Upper lobe of left lung (tissue), 4 donors: ENCODE measurements around the gene OR2T29.
"Not testable (repeated sequence)": the region's sequence is repeated elsewhere in the genome, so short reads cannot be mapped to it uniquely, and the experiment has no call there.

Experiments used
- CTCF ChIP-seq, 6 experiments: fragments of 450-650 bp in 4 of 6; fragments of 200-600 bp in 2 of 6; sonication (generic) in 2 of 6; IDR thresholded peaks; one replicate each; pipeline ENCODE4 v1.5.1; 2016 to 2019; ENCODE audit warnings: antibody characterized with exemption in 6 of 6
- POLR2A ChIP-seq, 4 donors: fragments of 450-650 bp; IDR thresholded peaks; one replicate each; pipeline ENCODE4 v1.5.1; 2016 to 2017; ENCODE audit warnings: antibody characterized with exemption in 4 of 4, mild to moderate bottlenecking in 2 of 4

GRCh38 chr1:248547383-248547782, 15.2 kb downstream of the OR2T29 start:
- not testable (repeated sequence) for TF ChIP-seq CTCF, POLR2A (IDR thresholded peaks at IDR 0.05)
